GM21528 (cell line): ENCODE measurements around the gene MSMO1.

ENCODE experiments used
- ATAC-seq: cut with Tn5 transposase; IDR thresholded peaks from one replicate; pipeline ENCODE4 v1.9.1; 2021; ENCODE audit warnings: mild to moderate bottlenecking, moderate library complexity; ENCODE audit not compliant: unreplicated experiment, low FRiP score

MSMO1 gene

DNA sequence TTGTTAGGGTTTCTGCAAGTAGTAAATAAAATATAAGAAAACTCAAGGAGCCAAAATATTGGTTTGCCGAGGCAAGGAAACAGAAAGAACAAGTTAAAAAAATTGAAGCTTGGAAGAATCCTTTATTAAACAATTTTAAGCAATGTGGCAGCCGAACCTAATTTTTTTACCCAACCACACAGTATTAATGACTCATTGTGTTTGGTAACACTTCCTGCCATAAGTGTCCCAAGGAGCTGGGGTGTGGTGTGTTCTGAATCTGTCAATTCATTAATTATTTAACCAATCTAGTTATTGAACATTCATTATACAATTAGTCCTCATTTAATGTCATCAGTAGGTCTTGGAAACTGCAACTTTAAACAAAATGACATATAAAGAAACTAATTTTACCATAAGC is 32.0 kb downstream of the MSMO1 start:
- ATAC-seq: no peak

- no peak for ATAC-seq
Observed at GRCh38 chr4:165360041-165360695, 32.7 kb downstream of the MSMO1 start.

GRCh38 chr4:165360985-165361670 is 33.7 kb downstream of the MSMO1 start:
- no peak for ATAC-seq

GRCh38 chr4:165361810-165362209 is 34.3 kb downstream of the MSMO1 start:
- ATAC-seq: no peak

- no peak for ATAC-seq
Observed at GRCh38 chr4:165364452-165365080, 37.1 kb downstream of the MSMO1 start.

DNA sequence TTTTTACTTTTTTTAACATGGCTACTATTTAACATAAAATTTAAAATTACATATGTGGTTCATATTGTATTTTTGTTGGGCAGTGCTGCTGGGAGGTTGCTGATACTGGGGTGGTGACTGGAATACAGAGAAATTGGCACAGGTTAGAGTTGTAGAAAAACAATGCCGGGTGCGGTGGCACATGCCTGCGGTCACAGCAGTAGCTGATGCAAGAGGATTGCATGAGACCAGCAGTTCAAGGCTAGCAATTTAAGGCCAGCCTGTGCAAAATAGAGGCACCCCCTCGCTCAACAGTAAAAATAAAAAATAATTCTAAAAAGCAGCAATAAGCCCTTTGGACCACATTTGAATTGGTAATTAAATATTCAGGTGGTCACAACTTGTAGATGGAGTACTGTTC is 39.6 kb downstream of the MSMO1 start:
- no peak for ATAC-seq

DNA sequence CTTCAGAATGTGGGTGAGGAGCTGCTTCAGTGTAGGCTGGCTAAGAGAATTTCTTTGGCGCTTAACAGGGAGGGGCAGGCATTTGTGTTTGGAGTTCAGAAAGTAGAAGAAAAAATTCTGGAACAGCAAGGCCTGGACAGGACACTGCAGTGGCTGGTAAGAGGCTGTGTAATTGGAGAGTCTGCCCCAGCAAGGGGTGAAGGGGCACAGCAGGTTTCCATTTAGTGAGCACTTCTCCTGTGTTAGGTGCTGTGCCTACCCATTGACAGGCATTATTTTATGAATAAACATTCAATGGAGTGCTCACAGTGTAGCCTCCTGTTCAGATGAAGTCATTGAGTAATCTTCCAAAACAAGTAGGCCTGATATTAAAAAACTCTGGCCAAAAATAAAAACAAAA is 40.6 kb downstream of the MSMO1 start:
- no peak for ATAC-seq

DNA sequence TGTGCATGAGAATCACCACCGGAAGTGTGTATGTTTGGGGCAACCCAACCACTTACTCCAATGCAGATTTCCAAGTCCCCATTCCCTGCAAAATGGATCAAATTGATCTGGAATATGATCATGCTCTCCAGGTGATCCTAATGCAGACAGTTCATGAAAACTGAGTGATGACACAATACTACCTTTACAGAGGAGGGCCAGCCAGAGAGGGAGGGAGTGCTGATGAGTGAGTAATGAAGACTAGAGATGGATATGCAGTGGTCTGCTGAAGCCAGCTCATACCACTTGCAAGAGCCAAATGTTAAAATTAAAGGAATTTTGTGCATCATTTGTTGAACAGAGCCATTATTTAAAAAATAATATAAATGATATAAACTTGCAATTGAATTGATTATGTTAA is 41.1 kb downstream of the MSMO1 start:
- no peak for ATAC-seq

DNA sequence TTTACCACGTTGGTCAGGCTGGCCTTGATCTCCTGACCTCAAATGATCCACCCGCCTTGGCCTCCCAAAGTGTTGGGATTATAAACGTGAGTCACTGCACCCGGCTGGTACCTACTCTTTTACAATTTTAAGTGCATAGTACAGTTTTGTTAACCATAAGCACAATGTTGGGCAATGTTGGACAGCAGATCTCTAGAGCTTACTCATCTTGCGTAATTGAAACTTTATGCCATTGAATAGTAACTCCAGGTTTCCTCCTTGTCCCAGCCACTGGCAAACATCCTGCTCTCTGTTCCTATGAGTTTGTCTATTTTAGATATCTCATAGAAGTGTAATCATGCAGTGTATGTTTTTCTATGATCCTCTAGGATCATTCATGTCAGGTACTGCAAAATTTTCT is 42.1 kb downstream of the MSMO1 start:
- ATAC-seq: no peak

GRCh38 chr4:165370530-165370929 is 43.1 kb downstream of the MSMO1 start:
- no peak for ATAC-seq

GRCh38 chr4:165375465-165375864 is 48.0 kb downstream of the MSMO1 start:
- ATAC-seq: no peak

- no peak for ATAC-seq
Observed at GRCh38 chr4:165378398-165378744, 50.9 kb downstream of the MSMO1 start.

GRCh38 chr4:165378745-165379677 is 51.5 kb downstream of the MSMO1 start, which contains the start of gene CPE:
CPE (plus strand) TSS chr4:165379008; CDS start chr4:165379222, 214 bp downstream.
- peak; percentile 85 for ATAC-seq

GRCh38 chr4:165379678-165380064 is 52.2 kb downstream of the MSMO1 start:
- no peak for ATAC-seq

DNA sequence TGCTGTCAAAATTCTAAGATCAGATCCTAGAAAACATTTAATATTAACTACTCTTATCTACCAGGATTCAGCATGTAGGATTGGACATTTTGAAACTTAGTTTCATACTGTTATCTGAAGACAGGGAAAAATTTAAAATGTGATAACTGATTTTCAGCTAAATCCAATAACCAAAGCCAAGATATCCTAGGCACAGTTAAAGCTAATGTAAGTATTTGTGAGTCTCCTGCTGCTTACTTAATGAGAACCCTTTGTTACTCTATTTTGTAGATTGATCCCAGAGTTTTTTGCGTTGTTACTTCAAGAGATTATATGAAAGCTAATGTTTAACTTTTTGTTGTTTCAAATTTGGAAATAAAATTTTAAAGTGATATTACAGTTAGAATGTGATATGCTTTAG is 53.3 kb downstream of the MSMO1 start:
- ATAC-seq: no peak

DNA sequence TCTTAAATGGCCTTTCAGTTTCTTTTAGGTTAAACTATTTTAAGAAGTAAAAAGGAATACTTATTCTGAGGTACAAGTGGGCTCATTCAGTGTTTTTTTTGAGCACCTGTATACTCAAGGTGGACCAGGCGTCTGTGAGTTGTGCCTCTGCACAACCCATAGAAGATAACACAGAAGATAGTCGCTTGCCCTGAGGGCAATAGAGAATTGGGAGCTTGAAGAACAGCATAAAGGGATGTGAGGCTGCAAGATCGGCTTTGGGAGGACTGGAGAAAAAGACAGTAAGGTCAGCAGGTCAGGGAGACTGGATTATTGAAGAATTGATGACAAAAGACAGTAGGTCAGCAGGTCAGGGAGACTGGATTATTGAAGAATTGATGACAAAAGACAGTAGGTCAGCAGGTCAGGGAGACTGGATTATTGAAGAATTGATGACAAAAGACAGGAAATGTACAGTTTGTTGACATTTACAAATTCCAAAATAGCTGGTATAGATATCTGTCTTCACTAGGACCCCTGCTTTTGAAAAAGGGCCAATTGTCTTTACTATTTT is 54.4 kb downstream of the MSMO1 start:
- ATAC-seq: no peak

DNA sequence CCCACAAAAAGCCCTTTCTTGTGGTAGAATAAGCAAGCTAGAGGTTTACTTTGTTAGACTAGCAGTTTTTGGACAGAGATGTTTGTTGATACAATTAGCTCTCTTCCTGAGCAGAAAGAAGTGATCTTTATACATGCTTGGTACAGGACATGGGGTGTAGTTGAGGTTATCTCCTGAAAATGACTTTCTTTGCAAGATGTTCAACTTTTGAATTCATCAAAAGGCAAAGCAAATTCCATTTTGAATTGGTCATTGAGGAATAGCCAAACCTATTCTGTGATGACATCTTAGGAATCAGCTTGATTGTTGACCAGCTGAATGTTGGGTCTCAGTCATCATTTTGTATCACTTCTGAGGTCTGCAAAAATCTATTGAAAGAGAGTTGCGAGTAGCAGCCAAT is 55.2 kb downstream of the MSMO1 start:
- ATAC-seq: no peak

DNA sequence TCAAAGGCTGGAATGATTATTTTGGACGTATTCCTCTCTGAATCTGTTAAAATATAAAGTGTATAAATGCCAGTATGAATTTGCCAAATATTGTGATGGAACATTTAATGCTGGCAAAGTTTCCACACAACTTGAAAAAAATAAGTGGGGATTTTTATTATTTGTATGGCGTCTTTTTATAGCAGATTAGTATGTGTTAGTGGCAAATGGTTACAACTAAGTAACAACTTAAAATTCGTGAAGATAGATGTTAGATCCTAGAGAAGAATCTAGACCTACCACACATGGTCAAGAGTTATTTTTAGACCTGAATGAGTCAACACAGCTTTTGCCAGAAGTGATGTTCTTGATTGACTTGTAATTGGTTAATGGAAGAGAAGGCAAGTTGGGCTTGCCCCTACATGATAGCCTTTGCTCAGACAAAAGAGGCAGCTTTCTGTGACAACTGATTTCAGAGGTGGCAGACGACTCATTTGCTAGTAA is 56.2 kb downstream of the MSMO1 start:
- no peak for ATAC-seq

GRCh38 chr4:165384186-165384585 is 56.7 kb downstream of the MSMO1 start:
- ATAC-seq: no peak

GRCh38 chr4:165384598-165384997 is 57.1 kb downstream of the MSMO1 start:
- ATAC-seq: no peak
